Measurements from ENCODE around the gene SLC16A8.

The SLC16A8 gene

DNA sequence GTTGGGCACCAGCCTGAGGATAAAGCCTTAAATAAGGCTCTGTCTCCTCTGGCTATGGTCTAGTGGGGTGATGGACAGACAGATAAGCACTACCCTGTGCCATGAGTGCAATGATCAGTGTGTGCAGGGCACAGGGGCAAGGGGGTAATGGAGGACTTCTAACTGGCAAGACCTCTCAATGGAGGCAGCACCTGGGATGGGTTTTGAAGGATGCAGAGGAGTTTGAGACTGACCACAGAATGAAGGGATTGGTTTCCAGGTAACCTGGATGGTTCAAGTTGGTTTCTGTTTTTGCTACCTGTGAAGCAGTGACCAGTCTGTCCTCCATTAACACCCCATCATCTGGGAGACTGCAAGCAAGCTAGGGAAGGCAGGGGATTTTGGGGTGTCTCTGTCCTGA lies 54.6 kb downstream of the SLC16A8 start:
- TF ChIP-seq, protein P1, sequence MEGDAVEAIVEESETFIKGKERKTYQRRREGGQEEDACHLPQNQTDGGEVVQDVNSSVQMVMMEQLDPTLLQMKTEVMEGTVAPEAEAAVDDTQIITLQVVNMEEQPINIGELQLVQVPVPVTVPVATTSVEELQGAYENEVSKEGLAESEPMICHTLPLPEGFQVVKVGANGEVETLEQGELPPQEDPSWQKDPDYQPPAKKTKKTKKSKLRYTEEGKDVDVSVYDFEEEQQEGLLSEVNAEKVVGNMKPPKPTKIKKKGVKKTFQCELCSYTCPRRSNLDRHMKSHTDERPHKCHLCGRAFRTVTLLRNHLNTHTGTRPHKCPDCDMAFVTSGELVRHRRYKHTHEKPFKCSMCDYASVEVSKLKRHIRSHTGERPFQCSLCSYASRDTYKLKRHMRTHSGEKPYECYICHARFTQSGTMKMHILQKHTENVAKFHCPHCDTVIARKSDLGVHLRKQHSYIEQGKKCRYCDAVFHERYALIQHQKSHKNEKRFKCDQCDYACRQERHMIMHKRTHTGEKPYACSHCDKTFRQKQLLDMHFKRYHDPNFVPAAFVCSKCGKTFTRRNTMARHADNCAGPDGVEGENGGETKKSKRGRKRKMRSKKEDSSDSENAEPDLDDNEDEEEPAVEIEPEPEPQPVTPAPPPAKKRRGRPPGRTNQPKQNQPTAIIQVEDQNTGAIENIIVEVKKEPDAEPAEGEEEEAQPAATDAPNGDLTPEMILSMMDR (IDR thresholded peaks at IDR 0.05; ENCODE audit: low read length, missing control alignments): no peak
- no peak overlapping the region for H3K4me3 ChIP-seq (replicated peaks; ENCODE audit: low read depth, low read length)
- no peak for DNase-seq (ENCODE audit: low read depth)

- no peak overlapping the region for H3K4me3 ChIP-seq (replicated peaks; ENCODE audit: low read depth, low read length)
- DNase-seq (ENCODE audit: low read depth): no peak
- TF ChIP-seq, protein P1 (IDR thresholded peaks at IDR 0.05; ENCODE audit: low read length, missing control alignments): no peak
These were observed 55.4 kb downstream of the SLC16A8 start for GRCh38 chr22:38028344-38029130.

All from fibroblast of pulmonary artery (primary cell).